Fibroblast of lung (primary cell): ENCODE data around the gene DNAAF8. TPM values are rescaled to one million over a fixed set of nuclear protein-coding genes. Genes with fewer than 3 reads are reported as not detected.

ENCODE experiments used
- DNase-seq, 2 donors: peaks; one replicate each; pipeline versions ENCODE4 v3.0.0 to v3.0.0-alpha.2; 2010; ENCODE audit warnings: low read depth in 2 of 2
- H2AFZ ChIP-seq: 2 replicates; pipeline ENCODE4 v1.5.1; 2012; ENCODE audit warnings: low read length, control low read depth, inconsistent platforms
- H3K27ac ChIP-seq: 2 replicates; pipeline ENCODE4 v1.5.1; 2011; ENCODE audit warnings: low read length, control low read depth; ENCODE audit not compliant: insufficient read depth
- H3K27me3 ChIP-seq: 2 replicates; pipeline ENCODE4 v1.5.1; 2011; ENCODE audit warnings: mild to moderate bottlenecking, low read length; ENCODE audit not compliant: control insufficient read depth, insufficient read depth
- H3K36me3 ChIP-seq: 2 replicates; pipeline ENCODE4 v1.5.1; 2011; ENCODE audit warnings: low read length; ENCODE audit not compliant: control insufficient read depth, insufficient read depth
- H3K4me1 ChIP-seq: 2 replicates; pipeline ENCODE4 v1.5.1; 2011; ENCODE audit warnings: low read length; ENCODE audit not compliant: control insufficient read depth, insufficient read depth; ENCODE audit errors: extremely low read depth
- H3K4me2 ChIP-seq: 2 replicates; pipeline ENCODE4 v1.5.1; 2011; ENCODE audit warnings: low read length, control low read depth; ENCODE audit not compliant: insufficient read depth; ENCODE audit errors: extremely low read depth
- H3K4me3 ChIP-seq, 4 experiments: fragments of 200-600 bp in 1 of 4; sonication (generic) in 1 of 4; replicated peaks in 1 of 4; 2 replicates each; pipeline ENCODE4 v1.5.1; 2011 to 2016; ENCODE audit warnings: low read length in 4 of 4, low read depth in 3 of 4, mild to moderate bottlenecking in 3 of 4, control low read depth in 2 of 4, inconsistent platforms in 1 of 4, mixed read lengths in 1 of 4; ENCODE audit not compliant: insufficient read depth in 1 of 4; ENCODE audit errors: control extremely low read depth in 1 of 4
- H3K79me2 ChIP-seq: 2 replicates; pipeline ENCODE4 v1.5.1; 2012; ENCODE audit warnings: mild to moderate bottlenecking, low read length, inconsistent platforms; ENCODE audit not compliant: control insufficient read depth, insufficient read depth
- H3K9ac ChIP-seq: 2 replicates; pipeline ENCODE4 v1.5.1; 2011; ENCODE audit warnings: mild to moderate bottlenecking, low read length, control low read depth; ENCODE audit not compliant: insufficient read depth
- H3K9me3 ChIP-seq: 2 replicates; pipeline ENCODE4 v1.5.1; 2012; ENCODE audit warnings: low read depth, low read length; ENCODE audit not compliant: control insufficient read depth, insufficient read depth
- H4K20me1 ChIP-seq: 2 replicates; pipeline ENCODE4 v1.5.1; 2011; ENCODE audit warnings: low read length; ENCODE audit not compliant: control insufficient read depth, insufficient read depth; ENCODE audit errors: extremely low read depth
- EZH2 ChIP-seq: IDR thresholded peaks from 2 replicates; pipeline ENCODE4 v1.5.1; 2012; ENCODE audit warnings: low read length, control low read depth, mild to moderate bottlenecking; ENCODE audit errors: missing control alignments
- polyA plus RNA-seq, 2 donors: library from polyadenylated mRNA; depleted of rRNA in 1 of 2; stranded (reverse) in 1 of 2; unstranded in 1 of 2; fragments of >200 nt; gene quantifications; 2 replicates each; pipeline ENCODE4 v1.2.1, GENCODE V29; 2011 to 2012; ENCODE audit warnings: missing spikeins in 1 of 2
- total RNA-seq: library from RNA; depleted of rRNA; stranded (reverse); fragments of >200 nt; gene quantifications from 2 replicates; pipeline ENCODE4 v1.2.1, GENCODE V29; 2014
- TF ChIP-seq, protein P1 (sequence below), 2 donors: IDR thresholded peaks in 1 of 2; conservative IDR thresholded peaks in 1 of 2; 1 replicate in 1 of 2; 2 replicates in 1 of 2; pipeline ENCODE4 v1.5.1; 2011 to 2012; ENCODE audit warnings: low read length in 2 of 2, control low read depth in 1 of 2, inconsistent platforms in 1 of 2, low read depth in 1 of 2, mild to moderate bottlenecking in 1 of 2

The DNAAF8 gene
- total and polyA plus RNA-seq, 2 donors (not counting 1 experiment from before 2014, with no cell fraction given) = 0.50 to 0.95 TPM

DNA sequence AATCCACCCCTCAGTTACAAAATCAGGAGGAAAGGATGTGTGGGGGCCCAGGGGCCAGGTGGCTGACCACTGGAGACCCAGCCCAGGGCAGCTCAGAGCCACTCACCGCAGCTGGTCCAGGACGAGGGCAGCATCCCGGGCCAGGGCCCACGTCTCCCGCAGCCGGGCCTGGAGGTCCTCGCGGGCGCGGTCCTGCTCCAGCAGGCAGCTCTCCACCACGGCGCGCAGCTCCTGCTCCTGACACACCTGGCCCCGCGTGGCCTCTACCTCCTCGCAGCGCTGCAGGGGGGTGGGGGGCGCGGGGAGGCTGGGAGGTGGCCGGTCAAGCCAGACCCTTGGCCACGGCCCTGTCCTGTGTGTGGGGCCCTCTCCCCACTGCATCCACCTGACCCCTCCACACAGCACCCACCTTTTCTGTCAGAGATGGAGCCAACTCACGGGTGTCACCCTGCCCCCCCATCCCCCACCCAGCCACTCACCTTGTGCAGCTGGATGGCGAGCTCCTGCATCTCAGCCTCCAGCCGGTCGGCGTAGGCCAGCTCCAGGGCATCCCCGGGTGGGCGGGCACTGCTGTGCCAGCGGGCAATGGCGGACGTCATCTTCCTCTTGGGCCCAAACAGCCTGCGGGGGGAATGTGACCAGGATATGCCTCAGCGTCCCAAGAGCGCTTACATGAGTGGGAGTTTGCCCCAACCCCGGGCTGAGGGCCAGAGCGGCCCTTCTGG is 35.9 kb upstream of the DNAAF8 start:
- H3K79me2 ChIP-seq = peaks cover 4% of the 10 kb centered on the region
- H2AFZ ChIP-seq = no peak overlapping the region
- H3K36me3 ChIP-seq = peaks cover 40% of the 10 kb centered on the region
- no peak overlapping the region for H3K9ac ChIP-seq
- no peak overlapping the region for H3K4me3 ChIP-seq
- no peaks in the 10 kb centered on the region for H3K27me3 ChIP-seq
- peaks cover 7% of the 10 kb centered on the region for H3K4me1 ChIP-seq
- no peaks in the 10 kb centered on the region for H4K20me1 ChIP-seq
- TF ChIP-seq EZH2 = no peak
- TF ChIP-seq, protein P1, sequence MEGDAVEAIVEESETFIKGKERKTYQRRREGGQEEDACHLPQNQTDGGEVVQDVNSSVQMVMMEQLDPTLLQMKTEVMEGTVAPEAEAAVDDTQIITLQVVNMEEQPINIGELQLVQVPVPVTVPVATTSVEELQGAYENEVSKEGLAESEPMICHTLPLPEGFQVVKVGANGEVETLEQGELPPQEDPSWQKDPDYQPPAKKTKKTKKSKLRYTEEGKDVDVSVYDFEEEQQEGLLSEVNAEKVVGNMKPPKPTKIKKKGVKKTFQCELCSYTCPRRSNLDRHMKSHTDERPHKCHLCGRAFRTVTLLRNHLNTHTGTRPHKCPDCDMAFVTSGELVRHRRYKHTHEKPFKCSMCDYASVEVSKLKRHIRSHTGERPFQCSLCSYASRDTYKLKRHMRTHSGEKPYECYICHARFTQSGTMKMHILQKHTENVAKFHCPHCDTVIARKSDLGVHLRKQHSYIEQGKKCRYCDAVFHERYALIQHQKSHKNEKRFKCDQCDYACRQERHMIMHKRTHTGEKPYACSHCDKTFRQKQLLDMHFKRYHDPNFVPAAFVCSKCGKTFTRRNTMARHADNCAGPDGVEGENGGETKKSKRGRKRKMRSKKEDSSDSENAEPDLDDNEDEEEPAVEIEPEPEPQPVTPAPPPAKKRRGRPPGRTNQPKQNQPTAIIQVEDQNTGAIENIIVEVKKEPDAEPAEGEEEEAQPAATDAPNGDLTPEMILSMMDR (conservative IDR thresholded peaks at IDR 0.05 in 1 of 2, IDR thresholded peaks at IDR 0.05 in 1 of 2; ENCODE audit: low read depth in 1 of 2, low read length in 2 of 2) = no peak
- H3K4me2 ChIP-seq = no peak overlapping the region
- H3K27ac ChIP-seq = no peak overlapping the region
- no peaks in the 10 kb centered on the region for H3K9me3 ChIP-seq
- no peak for DNase-seq

DNA sequence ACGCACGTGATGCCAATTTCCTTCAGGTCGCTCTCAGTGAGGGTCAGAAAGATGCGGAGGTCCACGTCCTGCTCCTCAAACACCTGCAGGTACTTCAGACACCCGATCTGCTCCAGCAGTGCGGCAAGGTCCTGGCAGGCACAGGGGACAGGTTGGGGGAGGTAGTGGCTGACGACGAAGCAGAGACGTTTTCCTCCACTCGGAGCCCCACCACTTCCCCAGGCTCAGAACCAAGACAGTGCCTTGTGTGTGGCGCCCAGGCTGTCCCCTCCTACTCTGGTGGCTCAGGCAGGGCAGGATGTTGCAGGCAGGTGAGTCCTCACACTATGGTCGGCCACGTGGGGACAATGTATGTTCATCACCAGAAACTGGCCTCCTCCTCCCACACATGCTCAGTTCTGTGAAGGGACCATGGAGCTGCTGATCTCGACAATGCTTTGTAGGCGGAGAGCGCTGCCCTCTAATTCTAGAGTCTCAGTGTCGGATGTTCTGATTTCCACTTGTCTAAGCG is 35.2 kb upstream of the DNAAF8 start:
- no peak overlapping the region for H3K9ac ChIP-seq
- no peak overlapping the region for H2AFZ ChIP-seq
- H3K79me2 ChIP-seq = peaks cover 2% of the 10 kb centered on the region
- H3K4me3 ChIP-seq = no peak overlapping the region
- no peak overlapping the region for H3K4me2 ChIP-seq
- TF ChIP-seq EZH2 = no peak
- TF ChIP-seq, protein P1 (conservative IDR thresholded peaks at IDR 0.05 in 1 of 2, IDR thresholded peaks at IDR 0.05 in 1 of 2; ENCODE audit: low read depth in 1 of 2, low read length in 2 of 2) = no peak
- peaks cover 40% of the 10 kb centered on the region for H3K36me3 ChIP-seq
- peaks cover 7% of the 10 kb centered on the region for H3K4me1 ChIP-seq
- H3K9me3 ChIP-seq = no peaks in the 10 kb centered on the region
- DNase-seq = no peak
- H3K27me3 ChIP-seq = no peaks in the 10 kb centered on the region
- no peaks in the 10 kb centered on the region for H4K20me1 ChIP-seq
- H3K27ac ChIP-seq = no peak overlapping the region

DNA sequence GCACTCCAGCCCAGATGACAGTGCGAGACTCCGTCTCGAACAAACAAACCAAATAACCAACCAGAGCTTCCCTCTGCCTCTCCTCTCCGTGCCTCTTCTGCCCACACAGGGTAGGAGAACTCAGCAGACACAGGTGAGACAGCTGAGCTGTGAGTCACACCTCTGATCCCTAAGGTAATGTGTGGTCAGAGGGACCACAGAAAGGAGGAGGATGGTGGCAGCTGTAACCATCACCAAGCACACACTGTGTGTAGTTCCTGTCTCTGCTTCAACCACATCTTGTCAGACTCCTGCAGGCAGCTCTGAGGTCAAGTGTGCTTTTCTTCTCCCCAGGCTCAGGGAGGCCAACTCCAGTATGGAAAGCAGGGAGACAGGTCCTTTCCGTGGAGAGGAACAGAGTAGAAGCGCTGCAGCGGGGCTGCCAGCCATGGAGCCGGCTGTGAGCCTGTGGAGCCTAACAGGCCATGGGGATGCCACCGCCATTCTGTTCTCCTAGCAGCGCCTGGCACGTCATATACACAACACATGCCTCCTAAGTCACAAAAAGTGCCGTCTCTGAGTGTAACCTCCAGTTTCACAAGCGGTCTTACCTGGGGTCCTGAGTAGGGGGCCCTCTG is 33.8 kb upstream of the DNAAF8 start:
- TF ChIP-seq, protein P1 (conservative IDR thresholded peaks at IDR 0.05 in 1 of 2, IDR thresholded peaks at IDR 0.05 in 1 of 2; ENCODE audit: low read depth in 1 of 2, low read length in 2 of 2) = no peak
- TF ChIP-seq EZH2 = no peak
- H3K4me2 ChIP-seq = no peak overlapping the region
- H3K27me3 ChIP-seq = no peaks in the 10 kb centered on the region
- no peaks in the 10 kb centered on the region for H3K79me2 ChIP-seq
- no peak overlapping the region for H2AFZ ChIP-seq
- no peak for DNase-seq
- H3K9ac ChIP-seq = no peak overlapping the region
- no peak overlapping the region for H3K4me3 ChIP-seq
- no peaks in the 10 kb centered on the region for H3K4me1 ChIP-seq
- H3K9me3 ChIP-seq = no peaks in the 10 kb centered on the region
- H3K27ac ChIP-seq = no peak overlapping the region
- H4K20me1 ChIP-seq = no peaks in the 10 kb centered on the region
- H3K36me3 ChIP-seq = peaks cover 40% of the 10 kb centered on the region
